SJCRH30 (cell line): ENCODE measurements around the gene CCKAR. TPM values are rescaled to one million over a fixed set of nuclear protein-coding genes. Genes with fewer than 3 reads are reported as not detected.

Source experiments
- DNase-seq, 2 experiments: peaks; one replicate each; pipeline ENCODE4 v3.0.0-alpha.2; 2015 to 2020
- H3K27ac ChIP-seq: fragments of 250-450 bp; sonication (Bioruptor Pico); 2 replicates; pipeline ENCODE4 v1.5.1; 2020; ENCODE audit warnings: mild to moderate bottlenecking, moderate library complexity
- H3K27me3 ChIP-seq: fragments of 250-450 bp; sonication (Bioruptor Pico); 2 replicates; pipeline ENCODE4 v1.5.1; 2020; ENCODE audit warnings: mild to moderate bottlenecking, moderate library complexity
- H3K36me3 ChIP-seq: fragments of 250-450 bp; sonication (Bioruptor Pico); 2 replicates; pipeline ENCODE4 v1.5.1; 2020; ENCODE audit warnings: mild to moderate bottlenecking, moderate library complexity
- H3K4me1 ChIP-seq: fragments of 250-450 bp; sonication (Bioruptor Pico); 2 replicates; pipeline ENCODE4 v1.5.1; 2020; ENCODE audit warnings: mild to moderate bottlenecking, moderate library complexity
- H3K4me3 ChIP-seq: fragments of 250-450 bp; sonication (Bioruptor Pico); 2 replicates; pipeline ENCODE4 v1.5.1; 2020; ENCODE audit warnings: mild to moderate bottlenecking, moderate library complexity
- H3K9me3 ChIP-seq: fragments of 250-450 bp; sonication (Bioruptor Pico); replicated peaks from 2 replicates; pipeline ENCODE4 v1.5.1; 2020; ENCODE audit warnings: mild to moderate bottlenecking, moderate library complexity
- total RNA-seq: library from RNA; depleted of rRNA; stranded (reverse); fragments of >200 nt; shearing (Covaris generic); gene quantifications from 2 replicates; pipeline ENCODE4 v1.2.3, GENCODE V29; 2014; rRNA removed

CCKAR gene, protein sequence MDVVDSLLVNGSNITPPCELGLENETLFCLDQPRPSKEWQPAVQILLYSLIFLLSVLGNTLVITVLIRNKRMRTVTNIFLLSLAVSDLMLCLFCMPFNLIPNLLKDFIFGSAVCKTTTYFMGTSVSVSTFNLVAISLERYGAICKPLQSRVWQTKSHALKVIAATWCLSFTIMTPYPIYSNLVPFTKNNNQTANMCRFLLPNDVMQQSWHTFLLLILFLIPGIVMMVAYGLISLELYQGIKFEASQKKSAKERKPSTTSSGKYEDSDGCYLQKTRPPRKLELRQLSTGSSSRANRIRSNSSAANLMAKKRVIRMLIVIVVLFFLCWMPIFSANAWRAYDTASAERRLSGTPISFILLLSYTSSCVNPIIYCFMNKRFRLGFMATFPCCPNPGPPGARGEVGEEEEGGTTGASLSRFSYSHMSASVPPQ
- total RNA-seq = 0.61 and 1.1 TPM in 2 replicates

DNA sequence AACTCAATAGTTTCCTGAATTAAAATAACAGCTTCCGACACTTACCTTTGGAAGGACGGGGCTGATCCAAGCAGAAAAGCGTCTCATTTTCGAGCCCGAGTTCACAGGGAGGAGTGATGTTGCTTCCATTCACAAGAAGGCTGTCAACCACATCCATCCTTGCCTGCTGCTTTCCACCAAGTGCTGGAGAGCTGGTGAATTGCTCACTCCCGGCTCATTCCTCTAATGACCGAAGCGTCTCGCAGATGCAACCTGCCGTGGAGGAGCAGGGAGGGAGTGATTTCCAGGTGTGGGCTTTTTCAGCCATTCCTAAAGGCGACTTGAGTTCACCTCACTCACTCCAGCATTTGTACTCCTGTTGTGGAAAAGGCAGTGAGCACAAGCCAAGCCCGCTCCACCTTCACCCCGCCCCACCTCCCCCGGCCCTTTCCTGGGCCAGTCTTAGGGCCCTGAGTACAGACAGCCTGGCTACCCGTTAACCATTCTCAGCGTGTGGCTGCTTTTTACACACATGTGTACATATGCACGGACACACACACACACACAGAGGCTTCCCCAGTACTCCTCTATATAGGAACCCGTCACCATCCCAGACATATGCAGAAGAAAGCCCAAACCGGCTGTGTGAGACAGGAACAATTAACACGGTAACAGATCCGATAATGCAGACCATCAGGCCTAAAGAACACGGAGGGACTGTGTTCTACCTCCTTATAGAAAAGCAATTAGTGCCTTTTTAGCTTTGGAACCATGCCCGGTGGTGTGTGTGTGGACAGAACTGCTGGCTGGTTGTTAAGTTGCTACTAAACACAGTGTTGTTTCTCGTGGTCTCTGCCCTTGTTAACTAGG lies at the start of gene CCKAR:
Gene CCKAR (minus strand): TSS at position 374 of the 849 bp plus-strand sequence. CDS start 217 bp downstream, at position 157.
- peak in 1 of 2 experiments; percentile 28 for DNase-seq
- Histone ChIP-seq H3K4me3 (no peak within 1 kb of the TSS), H3K27ac (no peak within 1 kb of the TSS), H3K36me3 (no peaks in the 10 kb centered on the region), H3K4me1 (no peaks in the 10 kb centered on the region), H3K27me3 (no peaks in the 10 kb centered on the region), H3K9me3 (no peaks in the 10 kb centered on the region)

DNA sequence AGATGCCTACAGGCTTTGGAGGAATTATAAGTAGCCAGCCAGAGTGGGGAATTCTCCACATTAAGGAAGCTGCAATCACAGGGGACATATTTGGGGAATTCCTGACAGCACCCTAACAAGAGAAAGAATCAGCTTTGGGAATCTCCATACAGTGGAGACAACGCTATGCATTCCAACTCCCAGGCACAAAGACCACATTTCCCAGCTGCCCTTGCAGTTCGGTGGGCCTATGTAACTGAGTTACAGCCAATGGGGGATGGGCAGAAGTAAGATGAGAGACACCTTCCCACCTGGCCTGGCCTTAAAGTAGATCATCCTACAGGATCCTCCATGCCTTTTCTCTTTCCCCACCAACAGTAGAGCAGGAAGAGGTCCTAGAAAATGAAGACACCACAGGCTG lies 43.4 kb upstream of the CCKAR start:
- no peaks in the 10 kb centered on the region for H3K27me3 ChIP-seq
- H3K9me3 ChIP-seq = 0 out of 2 replicates have a peak, but pooled peaks cover 2% of the 10 kb centered on the region
- no peak overlapping the region for H3K4me3 ChIP-seq
- no peaks in the 10 kb centered on the region for H3K4me1 ChIP-seq
- H3K27ac ChIP-seq = no peak overlapping the region
- no peak for DNase-seq
- no peaks in the 10 kb centered on the region for H3K36me3 ChIP-seq

DNA sequence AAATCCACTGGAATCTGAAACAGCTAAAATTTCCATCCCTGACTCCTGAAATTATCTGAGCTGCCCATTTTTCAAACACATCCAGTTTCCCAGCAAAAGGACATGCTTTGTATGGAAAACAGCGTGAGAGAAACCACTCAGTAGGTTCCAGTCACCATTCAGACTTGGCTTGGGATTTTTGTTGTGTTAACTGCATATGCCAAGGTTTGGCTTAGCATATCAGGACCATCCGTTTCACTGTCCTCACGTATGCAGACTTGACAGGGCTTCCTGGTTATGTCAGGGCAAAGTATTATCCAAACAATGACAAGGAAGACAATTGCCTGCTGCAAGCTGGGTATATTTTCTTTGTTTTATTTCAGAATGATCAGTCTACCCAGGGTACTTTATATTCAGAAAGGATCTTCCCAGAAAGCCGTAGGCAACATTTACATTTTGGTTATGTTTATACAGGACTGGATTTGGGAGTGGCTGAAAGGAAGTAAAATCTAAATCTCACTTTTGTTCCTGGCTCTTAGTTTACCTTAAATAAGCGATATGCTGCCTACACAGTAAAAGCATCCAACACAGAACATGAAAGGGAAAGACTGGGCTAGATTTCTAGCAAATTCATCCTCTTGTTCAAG lies 41.3 kb upstream of the CCKAR start:
- Histone ChIP-seq H3K9me3 (0 out of 2 replicates have a peak, but pooled peaks cover 2% of the 10 kb centered on the region), H3K27ac (no peak overlapping the region), H3K27me3 (no peaks in the 10 kb centered on the region)

DNA sequence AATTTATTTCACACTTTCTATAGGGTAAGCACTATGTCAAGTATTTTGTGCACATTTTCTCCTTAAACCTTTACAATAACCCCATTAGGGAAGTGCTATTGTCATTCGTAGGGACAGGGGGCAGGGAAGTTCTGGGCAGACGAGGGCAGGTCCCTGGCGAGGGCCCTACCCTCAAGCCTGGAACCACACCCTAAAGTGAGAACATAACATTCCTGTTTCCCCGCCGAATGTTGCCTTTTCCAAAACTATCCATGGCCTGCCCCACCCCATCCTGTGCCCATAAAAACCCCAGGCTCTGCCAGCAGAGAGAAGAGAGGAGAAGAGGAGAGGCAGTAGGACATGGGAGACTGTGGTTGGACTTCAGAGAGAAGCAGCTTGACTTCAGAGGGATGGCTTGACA lies 39.8 kb upstream of the CCKAR start:
- H3K4me1 ChIP-seq = no peaks in the 10 kb centered on the region
- no peak overlapping the region for H3K4me3 ChIP-seq
- H3K36me3 ChIP-seq = no peaks in the 10 kb centered on the region
- H3K27ac ChIP-seq = no peak overlapping the region
- no peaks in the 10 kb centered on the region for H3K27me3 ChIP-seq
- 0 out of 2 replicates have a peak, but pooled peaks cover 2% of the 10 kb centered on the region for H3K9me3 ChIP-seq
- DNase-seq = no peak

More for the DNA sequence above, 41.3 kb upstream of the CCKAR start:
- Histone ChIP-seq H3K4me3 (no peak overlapping the region), H3K36me3 (no peaks in the 10 kb centered on the region), H3K4me1 (no peaks in the 10 kb centered on the region)
- DNase-seq = no peak

DNA sequence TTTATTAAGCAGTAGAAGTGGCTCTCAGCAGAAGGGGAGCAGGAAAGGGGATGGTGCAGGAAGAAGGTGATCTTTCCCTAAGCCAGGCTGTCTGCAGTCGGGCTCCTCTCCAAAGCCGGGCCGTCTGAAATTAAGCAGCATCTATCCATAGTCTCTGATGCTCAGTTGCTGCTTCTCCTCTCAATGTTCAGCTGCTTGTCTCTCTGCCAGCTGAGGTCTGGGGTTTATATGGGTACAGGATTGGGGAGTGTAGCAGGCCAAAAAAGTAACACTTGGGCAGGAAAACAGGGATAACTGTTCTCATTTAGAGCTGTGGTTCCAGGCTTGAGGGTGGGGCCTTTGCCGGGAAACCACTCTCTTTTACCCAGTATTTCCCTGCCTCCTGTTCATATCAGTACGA lies 39.2 kb upstream of the CCKAR start:
- Histone ChIP-seq H3K36me3 (no peaks in the 10 kb centered on the region), H3K27ac (no peak overlapping the region), H3K27me3 (no peaks in the 10 kb centered on the region), H3K9me3 (0 out of 2 replicates have a peak, but pooled peaks cover 2% of the 10 kb centered on the region), H3K4me1 (no peaks in the 10 kb centered on the region), H3K4me3 (no peak overlapping the region)
- peak; percentile 27 to 46 for DNase-seq

DNA sequence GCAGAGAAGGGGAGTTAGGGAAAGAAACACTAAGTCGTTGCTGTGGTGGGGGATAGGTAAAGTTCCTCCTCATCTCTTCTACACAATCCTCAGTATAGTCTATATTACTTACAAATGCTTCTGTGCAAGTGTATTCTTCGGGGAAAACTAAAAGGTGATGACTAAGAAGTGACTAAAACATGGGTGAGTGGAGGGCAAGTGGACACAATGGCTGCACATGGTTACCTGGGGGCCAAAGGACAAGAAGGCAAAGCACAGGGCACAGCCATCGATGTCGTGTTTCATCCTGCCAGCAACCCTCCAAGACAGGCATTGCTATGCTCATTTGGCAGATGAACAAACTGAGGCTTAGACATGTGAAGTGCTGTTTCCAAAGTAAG lies 35.5 kb upstream of the CCKAR start:
- H3K27ac ChIP-seq = no peak overlapping the region
- no peaks in the 10 kb centered on the region for H3K36me3 ChIP-seq
- DNase-seq = no peak
- H3K27me3 ChIP-seq = no peaks in the 10 kb centered on the region
- 0 out of 2 replicates have a peak, but pooled peaks cover 2% of the 10 kb centered on the region for H3K9me3 ChIP-seq
- H3K4me3 ChIP-seq = no peak overlapping the region
- H3K4me1 ChIP-seq = no peaks in the 10 kb centered on the region

DNA sequence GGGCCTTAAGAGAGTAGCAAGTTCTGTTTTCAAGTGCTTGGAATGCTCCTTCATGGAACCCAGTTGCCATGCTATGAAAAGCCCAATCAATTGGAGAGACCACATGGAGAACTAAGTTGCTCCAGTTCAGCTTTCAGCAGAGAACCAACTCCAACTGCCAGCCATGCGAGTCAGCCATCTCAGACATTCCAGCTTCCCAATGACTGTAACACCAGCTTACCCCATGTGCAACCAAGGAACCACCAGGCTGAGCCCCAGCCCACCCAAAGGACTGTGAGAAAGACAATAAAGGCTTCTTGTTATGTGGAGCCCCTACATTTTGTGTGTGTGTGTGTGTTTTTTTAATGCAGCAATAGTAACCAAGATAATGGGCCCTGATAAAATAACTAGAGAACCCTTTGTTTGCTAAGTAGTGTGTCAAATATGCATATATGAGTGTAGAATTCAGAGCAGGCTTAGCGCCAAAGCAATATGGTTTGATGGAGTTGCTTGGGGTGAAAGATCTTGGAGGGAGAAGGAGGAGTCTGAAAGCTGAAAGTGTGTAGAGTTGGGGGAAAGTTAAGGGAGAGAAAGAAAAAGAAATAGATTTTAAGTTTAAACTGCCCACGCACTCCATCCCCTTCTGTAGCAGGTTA lies 35.0 kb upstream of the CCKAR start:
- Histone ChIP-seq H3K27ac (no peak overlapping the region), H3K36me3 (no peaks in the 10 kb centered on the region), H3K4me1 (no peaks in the 10 kb centered on the region), H3K4me3 (no peak overlapping the region), H3K27me3 (no peaks in the 10 kb centered on the region), H3K9me3 (0 out of 2 replicates have a peak, but pooled peaks cover under 1% of the 10 kb centered on the region)
- no peak for DNase-seq

DNA sequence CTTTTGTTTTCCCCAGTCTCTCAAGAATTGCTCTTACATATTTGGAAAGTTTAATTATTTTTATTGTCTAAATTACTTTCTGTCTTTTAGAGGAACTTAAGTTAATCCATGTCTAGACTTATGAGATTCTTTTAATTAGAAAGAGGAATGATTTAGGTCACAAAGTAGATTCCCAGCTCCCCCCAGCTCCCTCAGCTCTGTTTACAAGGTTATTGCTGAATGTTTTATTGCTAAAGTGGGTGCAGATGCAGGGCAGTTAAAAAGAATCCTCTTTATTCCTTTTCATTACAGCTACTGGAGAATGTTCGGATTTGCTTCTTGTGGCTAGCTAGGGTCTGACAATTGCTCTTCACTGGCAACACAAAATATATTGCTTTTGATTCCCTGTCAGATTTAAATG lies 33.7 kb upstream of the CCKAR start:
- Histone ChIP-seq H3K27ac (no peak overlapping the region), H3K9me3 (no peaks in the 10 kb centered on the region)

DNA sequence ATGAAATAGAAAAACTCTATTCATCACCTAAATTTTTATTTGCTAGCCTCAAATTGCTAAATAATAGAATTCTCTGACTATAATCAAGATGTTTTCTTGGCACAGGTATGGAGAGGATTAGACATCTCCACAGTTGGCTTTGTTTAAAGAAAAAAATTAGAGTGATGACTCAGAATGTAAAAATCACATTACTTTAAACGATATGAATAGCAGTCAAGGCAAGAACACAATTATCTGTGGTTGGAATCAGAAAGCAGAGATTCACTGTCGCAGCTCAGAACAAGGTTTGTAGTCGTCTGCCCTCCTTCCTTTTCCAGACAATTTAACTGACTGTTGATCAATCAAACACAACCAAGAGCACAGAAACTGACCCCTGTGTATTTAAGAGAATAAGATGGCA lies 32.2 kb upstream of the CCKAR start:
- DNase-seq = no peak
- Histone ChIP-seq H3K4me3 (no peak overlapping the region), H3K9me3 (no peaks in the 10 kb centered on the region), H3K27me3 (0 out of 2 replicates have a peak, but pooled peaks cover under 1% of the 10 kb centered on the region), H3K36me3 (no peaks in the 10 kb centered on the region), H3K4me1 (no peaks in the 10 kb centered on the region), H3K27ac (no peak overlapping the region)

More for the DNA sequence above, 33.7 kb upstream of the CCKAR start:
- Histone ChIP-seq H3K27me3 (no peaks in the 10 kb centered on the region), H3K4me1 (no peaks in the 10 kb centered on the region), H3K4me3 (no peak overlapping the region), H3K36me3 (no peaks in the 10 kb centered on the region)
- no peak for DNase-seq

DNA sequence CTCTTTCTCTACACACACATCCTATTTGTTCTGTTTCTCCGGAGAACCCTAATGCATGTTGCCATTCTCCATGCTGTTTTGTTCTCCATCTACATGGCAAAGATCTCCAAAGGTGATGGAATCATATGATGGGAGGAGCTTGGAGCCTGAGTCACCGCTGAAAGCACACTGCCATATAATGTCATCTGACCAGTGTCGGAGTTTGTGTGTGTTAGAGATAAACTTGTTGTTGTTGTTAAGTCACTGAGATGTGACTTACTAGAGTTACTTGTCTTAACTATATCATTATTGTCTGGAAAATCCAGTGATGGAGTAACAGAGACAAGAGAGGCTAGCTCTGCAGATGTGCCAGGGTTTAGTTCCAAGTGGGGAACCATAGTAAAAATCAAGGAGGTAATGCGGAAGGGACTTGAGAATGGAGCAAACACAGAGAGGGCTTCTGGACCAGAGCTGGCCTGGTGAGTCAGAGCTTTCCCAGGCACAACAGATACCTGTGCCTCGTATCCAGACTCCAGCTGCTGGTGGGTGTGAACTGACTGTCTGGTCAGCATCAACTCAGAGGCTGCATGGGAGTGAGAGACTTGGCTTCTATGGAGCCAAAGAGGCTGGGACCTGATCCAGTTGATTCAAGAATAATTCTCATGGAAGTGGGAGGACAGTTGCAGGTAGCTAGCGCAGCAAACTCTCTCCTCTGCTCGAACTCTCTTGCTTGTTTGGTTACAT lies 30.6 kb upstream of the CCKAR start:
- no peaks in the 10 kb centered on the region for H3K4me1 ChIP-seq
- DNase-seq = no peak
- H3K27me3 ChIP-seq = 0 out of 2 replicates have a peak, but pooled peaks cover 3% of the 10 kb centered on the region
- no peak overlapping the region for H3K27ac ChIP-seq
- no peaks in the 10 kb centered on the region for H3K36me3 ChIP-seq
- no peaks in the 10 kb centered on the region for H3K9me3 ChIP-seq
- H3K4me3 ChIP-seq = no peak overlapping the region

DNA sequence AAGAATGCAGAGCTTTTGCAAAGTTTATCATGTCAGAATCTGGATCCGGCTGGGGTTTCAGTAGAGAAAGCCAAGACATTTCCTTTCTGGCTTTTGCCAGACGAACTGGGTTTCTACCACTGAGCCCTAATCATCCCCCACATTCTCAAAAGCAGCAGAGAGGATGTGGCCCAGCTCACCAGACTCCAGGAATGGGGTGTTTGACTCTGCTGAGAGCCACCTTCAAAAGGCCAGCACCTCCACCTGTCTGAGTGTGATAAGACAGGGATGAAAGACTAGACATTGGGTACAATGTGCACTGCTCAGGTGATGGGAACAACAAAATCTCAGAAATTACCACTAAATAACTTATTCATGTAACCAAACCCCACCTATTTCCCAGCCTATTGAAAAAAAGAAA lies 25.7 kb upstream of the CCKAR start:
- no peak for DNase-seq
- H3K27me3 ChIP-seq = 0 out of 2 replicates have a peak, but pooled peaks cover 3% of the 10 kb centered on the region

DNA sequence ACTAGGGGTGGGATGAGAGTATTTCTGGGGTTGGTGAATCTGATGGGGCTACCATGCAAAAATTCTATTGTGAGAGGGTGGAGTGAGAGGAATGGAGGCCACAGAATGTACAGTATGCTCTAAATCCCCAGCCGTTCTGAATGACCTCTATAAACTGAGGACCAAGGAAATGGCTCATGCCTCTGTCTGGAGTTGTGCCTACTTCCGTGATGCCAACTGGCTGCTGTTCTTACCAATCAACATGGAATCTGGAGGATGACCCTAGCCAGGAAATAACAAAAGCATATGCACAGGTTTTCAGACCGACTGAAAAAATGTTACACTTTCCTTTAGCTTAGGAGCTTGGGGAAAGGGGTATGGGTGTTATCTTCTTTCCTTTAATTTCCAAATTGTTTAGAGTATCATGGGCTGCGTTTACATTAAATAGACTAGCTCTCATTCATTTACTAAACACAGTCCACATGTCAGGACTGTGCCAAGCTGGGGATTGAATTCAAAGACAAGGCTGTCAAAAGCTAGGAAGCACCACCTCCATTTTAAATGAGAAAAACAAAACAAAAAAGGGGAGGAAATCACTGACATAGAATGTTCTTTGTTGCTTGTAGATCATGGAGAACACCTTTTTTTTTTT lies 20.2 kb upstream of the CCKAR start:
- no peak for DNase-seq
- Histone ChIP-seq H3K27ac (no peak overlapping the region), H3K36me3 (no peaks in the 10 kb centered on the region), H3K4me3 (no peak overlapping the region), H3K9me3 (no peaks in the 10 kb centered on the region), H3K27me3 (no peaks in the 10 kb centered on the region), H3K4me1 (no peaks in the 10 kb centered on the region)

More for the DNA sequence above, 25.7 kb upstream of the CCKAR start:
- Histone ChIP-seq H3K27ac (no peak overlapping the region), H3K36me3 (no peaks in the 10 kb centered on the region), H3K4me3 (no peak overlapping the region), H3K4me1 (no peaks in the 10 kb centered on the region), H3K9me3 (no peaks in the 10 kb centered on the region)

DNA sequence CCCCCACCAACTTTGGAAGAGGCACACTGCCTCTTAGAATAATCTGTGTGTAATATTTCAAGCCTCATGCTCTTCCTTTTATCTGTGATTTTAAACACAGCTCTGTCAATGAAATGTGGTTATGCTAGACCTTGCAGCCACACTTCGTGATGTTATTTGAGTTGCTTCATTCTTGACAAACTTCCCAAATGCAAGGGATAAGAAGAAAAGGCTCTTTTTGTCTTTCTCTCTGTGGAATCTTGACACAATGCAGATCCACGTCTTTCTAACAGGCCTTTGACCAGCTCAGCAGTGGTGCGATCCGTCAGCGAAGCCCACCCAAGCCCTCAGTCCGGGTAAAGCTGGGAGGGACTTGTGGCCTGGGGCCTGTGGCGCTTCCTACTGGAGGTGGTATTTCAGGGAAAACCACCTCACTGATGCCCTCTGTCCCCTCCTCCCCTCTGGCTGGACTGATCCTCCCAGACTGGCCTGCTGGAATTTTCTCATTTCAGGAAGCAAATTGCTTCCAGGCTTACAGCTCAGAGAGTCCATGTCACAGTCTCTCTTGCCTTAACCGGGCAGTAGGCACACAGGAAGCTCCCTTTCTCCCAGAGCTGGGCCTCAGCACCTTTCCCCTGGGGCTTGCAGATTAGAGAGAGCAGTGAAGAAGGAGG lies 19.5 kb upstream of the CCKAR start:
- DNase-seq = no peak
- H3K27ac ChIP-seq = no peak overlapping the region

More for the DNA sequence above, 19.5 kb upstream of the CCKAR start:
- no peaks in the 10 kb centered on the region for H3K36me3 ChIP-seq
- no peaks in the 10 kb centered on the region for H3K4me1 ChIP-seq
- H3K9me3 ChIP-seq = no peaks in the 10 kb centered on the region
- no peaks in the 10 kb centered on the region for H3K27me3 ChIP-seq
- H3K4me3 ChIP-seq = no peak overlapping the region
